ENCODE data around the gene OR10Z1.

DNA sequence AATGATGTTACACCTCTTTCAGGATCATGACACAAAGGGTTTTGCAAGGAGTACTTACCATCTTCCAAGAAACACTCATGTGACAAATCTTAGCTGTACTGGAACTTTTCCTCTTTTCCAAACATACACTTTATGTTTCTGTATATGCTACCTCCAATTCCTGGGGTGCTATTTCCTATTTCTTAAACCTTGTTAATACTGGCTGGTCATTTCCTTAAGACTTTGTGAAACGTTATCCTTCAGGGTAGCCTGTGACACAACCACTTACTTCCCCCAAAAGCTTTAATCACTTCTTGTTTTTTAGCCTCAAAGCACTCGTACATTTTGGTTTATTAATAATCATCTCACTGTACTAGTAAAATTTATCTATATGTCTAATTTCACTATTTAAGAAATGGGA is 39.4 kb downstream of the OR10Z1 start:
- TF ChIP-seq, protein P1, sequence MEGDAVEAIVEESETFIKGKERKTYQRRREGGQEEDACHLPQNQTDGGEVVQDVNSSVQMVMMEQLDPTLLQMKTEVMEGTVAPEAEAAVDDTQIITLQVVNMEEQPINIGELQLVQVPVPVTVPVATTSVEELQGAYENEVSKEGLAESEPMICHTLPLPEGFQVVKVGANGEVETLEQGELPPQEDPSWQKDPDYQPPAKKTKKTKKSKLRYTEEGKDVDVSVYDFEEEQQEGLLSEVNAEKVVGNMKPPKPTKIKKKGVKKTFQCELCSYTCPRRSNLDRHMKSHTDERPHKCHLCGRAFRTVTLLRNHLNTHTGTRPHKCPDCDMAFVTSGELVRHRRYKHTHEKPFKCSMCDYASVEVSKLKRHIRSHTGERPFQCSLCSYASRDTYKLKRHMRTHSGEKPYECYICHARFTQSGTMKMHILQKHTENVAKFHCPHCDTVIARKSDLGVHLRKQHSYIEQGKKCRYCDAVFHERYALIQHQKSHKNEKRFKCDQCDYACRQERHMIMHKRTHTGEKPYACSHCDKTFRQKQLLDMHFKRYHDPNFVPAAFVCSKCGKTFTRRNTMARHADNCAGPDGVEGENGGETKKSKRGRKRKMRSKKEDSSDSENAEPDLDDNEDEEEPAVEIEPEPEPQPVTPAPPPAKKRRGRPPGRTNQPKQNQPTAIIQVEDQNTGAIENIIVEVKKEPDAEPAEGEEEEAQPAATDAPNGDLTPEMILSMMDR (IDR thresholded peaks at IDR 0.05), result no peak
- TF ChIP-seq POLR2A (IDR thresholded peaks at IDR 0.05), result no peak
